C4-2B (cell line): ENCODE measurements around the gene HNRNPAB.

Experiments used
- ZFX ChIP-seq: fragments of 450-650 bp; IDR thresholded peaks from 2 replicates; pipeline ENCODE4 v1.6.1; 2017
- TF ChIP-seq, protein P1 (sequence below): fragments of 450-650 bp; conservative IDR thresholded peaks from 2 replicates; pipeline ENCODE4 v1.5.1; 2017; ENCODE audit warnings: mild to moderate bottlenecking

DNA sequence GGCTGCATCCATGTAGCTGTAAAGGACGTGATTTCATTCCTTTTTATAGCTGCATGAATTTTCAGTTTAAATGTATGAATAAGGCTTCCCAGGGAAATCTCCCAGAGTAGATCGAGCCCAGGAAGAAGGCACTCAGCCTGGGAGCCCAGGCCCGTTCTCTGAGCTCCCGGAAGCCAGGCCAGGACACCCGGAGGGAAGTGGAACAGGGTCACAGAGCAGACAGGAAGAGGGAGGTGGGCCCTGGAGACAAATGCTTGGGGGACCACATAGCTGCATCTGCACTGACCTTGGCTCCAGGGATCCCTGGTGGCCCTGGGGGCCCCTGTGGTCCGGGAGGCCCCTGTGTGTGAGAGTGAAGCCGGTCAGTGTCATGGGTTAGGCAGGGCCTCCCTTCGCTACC lies 47.9 kb downstream of the HNRNPAB start:
- TF ChIP-seq, protein P1, sequence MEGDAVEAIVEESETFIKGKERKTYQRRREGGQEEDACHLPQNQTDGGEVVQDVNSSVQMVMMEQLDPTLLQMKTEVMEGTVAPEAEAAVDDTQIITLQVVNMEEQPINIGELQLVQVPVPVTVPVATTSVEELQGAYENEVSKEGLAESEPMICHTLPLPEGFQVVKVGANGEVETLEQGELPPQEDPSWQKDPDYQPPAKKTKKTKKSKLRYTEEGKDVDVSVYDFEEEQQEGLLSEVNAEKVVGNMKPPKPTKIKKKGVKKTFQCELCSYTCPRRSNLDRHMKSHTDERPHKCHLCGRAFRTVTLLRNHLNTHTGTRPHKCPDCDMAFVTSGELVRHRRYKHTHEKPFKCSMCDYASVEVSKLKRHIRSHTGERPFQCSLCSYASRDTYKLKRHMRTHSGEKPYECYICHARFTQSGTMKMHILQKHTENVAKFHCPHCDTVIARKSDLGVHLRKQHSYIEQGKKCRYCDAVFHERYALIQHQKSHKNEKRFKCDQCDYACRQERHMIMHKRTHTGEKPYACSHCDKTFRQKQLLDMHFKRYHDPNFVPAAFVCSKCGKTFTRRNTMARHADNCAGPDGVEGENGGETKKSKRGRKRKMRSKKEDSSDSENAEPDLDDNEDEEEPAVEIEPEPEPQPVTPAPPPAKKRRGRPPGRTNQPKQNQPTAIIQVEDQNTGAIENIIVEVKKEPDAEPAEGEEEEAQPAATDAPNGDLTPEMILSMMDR = no peak
- no peak for TF ChIP-seq ZFX
